Measurements from ENCODE around the gene PAXX.

The PAXX gene

GRCh38 chr9:137021979-137022661 lies 29.9 kb downstream of the PAXX start:
- H2BK5ac ChIP-seq (ENCODE audit: low read length) = no peak overlapping the region
- H3K56ac ChIP-seq (ENCODE audit: low read length) = no peak overlapping the region
- no peaks in the 10 kb centered on the region for H3K79me2 ChIP-seq (ENCODE audit: control insufficient read depth, insufficient read depth, low read length)
- peak; percentile 93 for DNase-seq
- no peaks in the 10 kb centered on the region for H3K4me1 ChIP-seq (ENCODE audit: control insufficient read depth, low read depth, low read length)
- H3K4me3 ChIP-seq (ENCODE audit: low read length) = no peak overlapping the region
- no peak overlapping the region for H4K5ac ChIP-seq (ENCODE audit: low read length)
- H3K27me3 ChIP-seq (ENCODE audit: insufficient read depth, low read length, poor library complexity) = no peaks in the 10 kb centered on the region
- no peaks in the 10 kb centered on the region for H3K79me1 ChIP-seq (ENCODE audit: low read length)
- no peak overlapping the region for H2AK5ac ChIP-seq (ENCODE audit: low read length)
- H3K9ac ChIP-seq (ENCODE audit: low read length) = no peak overlapping the region
- no peak overlapping the region for H3K4ac ChIP-seq (ENCODE audit: low read depth, low read length)
- no CpG with 5 or more reads among the region's 30 CpGs for WGBS (ENCODE audit: extremely low coverage, insufficient coverage, low lambda C conversion rate)
- H3K27ac ChIP-seq (ENCODE audit: low read depth, low read length) = no peak overlapping the region
- no peak overlapping the region for H4K8ac ChIP-seq (ENCODE audit: low read depth, low read length)
- H3K23ac ChIP-seq (ENCODE audit: low read length) = no peak overlapping the region
- H3K18ac ChIP-seq (ENCODE audit: low read length) = no peak overlapping the region
- no peaks in the 10 kb centered on the region for H3K36me3 ChIP-seq (ENCODE audit: control insufficient read depth, insufficient read depth, low read length)
- H3K4me2 ChIP-seq (ENCODE audit: low read length) = no peak overlapping the region
- H2BK15ac ChIP-seq (replicated peaks; ENCODE audit: low read depth) = no peak overlapping the region
- no peak overlapping the region for H2BK120ac ChIP-seq (ENCODE audit: low read depth, low read length)

GRCh38 chr9:137022662-137023008 lies 30.4 kb downstream of the PAXX start:
- Histone ChIP-seq H2BK5ac (ENCODE audit: low read length) (no peak overlapping the region), H3K4ac (ENCODE audit: low read depth, low read length) (no peak overlapping the region), H3K4me1 (ENCODE audit: control insufficient read depth, low read depth, low read length) (no peaks in the 10 kb centered on the region), H2AK5ac (ENCODE audit: low read length) (no peak overlapping the region), H3K56ac (ENCODE audit: low read length) (no peak overlapping the region), H3K23ac (ENCODE audit: low read length) (no peak overlapping the region), H2BK15ac (replicated peaks; ENCODE audit: low read depth) (no peak overlapping the region), H4K8ac (ENCODE audit: low read depth, low read length) (no peak overlapping the region), H3K36me3 (ENCODE audit: control insufficient read depth, insufficient read depth, low read length) (no peaks in the 10 kb centered on the region), H3K79me1 (ENCODE audit: low read length) (no peaks in the 10 kb centered on the region), H3K27me3 (ENCODE audit: insufficient read depth, low read length, poor library complexity) (no peaks in the 10 kb centered on the region), H2BK120ac (ENCODE audit: low read depth, low read length) (no peak overlapping the region), H3K27ac (ENCODE audit: low read depth, low read length) (no peak overlapping the region), H4K5ac (ENCODE audit: low read length) (no peak overlapping the region), H3K4me3 (ENCODE audit: low read length) (no peak overlapping the region), H3K79me2 (ENCODE audit: control insufficient read depth, insufficient read depth, low read length) (no peaks in the 10 kb centered on the region), H3K18ac (ENCODE audit: low read length) (no peak overlapping the region), H3K4me2 (ENCODE audit: low read length) (no peak overlapping the region), H3K9ac (ENCODE audit: low read length) (no peak overlapping the region)
- DNase-seq = no peak
- WGBS (ENCODE audit: extremely low coverage, insufficient coverage, low lambda C conversion rate) = no CpG with 5 or more reads among the region's 23 CpGs

DNA sequence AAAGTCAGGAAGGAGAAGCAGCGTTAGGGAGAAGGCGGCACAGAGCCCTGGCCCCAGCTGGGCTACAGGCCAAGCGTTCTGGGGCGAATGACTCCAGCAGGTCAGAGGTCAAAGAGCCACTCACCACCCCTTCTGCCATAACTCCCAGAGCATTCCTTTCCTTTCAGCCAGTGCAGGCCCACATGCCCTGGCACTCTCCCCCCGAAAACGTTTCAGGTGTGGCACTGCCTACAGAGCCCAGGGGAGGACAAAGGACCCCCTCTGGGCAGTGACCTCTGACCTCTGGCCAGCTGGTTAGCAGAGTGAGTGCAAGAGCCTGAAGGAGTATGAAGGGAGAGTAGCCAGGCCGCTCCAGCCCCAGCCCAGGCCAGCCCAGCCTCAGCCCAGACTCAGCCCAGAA lies 30.9 kb downstream of the PAXX start:
- Histone ChIP-seq H3K4me3 (ENCODE audit: low read length) (no peak overlapping the region), H3K9ac (ENCODE audit: low read length) (no peak overlapping the region), H3K4me1 (ENCODE audit: control insufficient read depth, low read depth, low read length) (no peaks in the 10 kb centered on the region), H3K56ac (ENCODE audit: low read length) (no peak overlapping the region), H3K36me3 (ENCODE audit: control insufficient read depth, insufficient read depth, low read length) (no peaks in the 10 kb centered on the region), H3K27me3 (ENCODE audit: insufficient read depth, low read length, poor library complexity) (no peaks in the 10 kb centered on the region), H3K18ac (ENCODE audit: low read length) (no peak overlapping the region), H4K8ac (ENCODE audit: low read depth, low read length) (no peak overlapping the region), H3K4me2 (ENCODE audit: low read length) (no peak overlapping the region), H3K23ac (ENCODE audit: low read length) (no peak overlapping the region), H2BK15ac (replicated peaks; ENCODE audit: low read depth) (no peak overlapping the region), H4K5ac (ENCODE audit: low read length) (no peak overlapping the region), H3K79me2 (ENCODE audit: control insufficient read depth, insufficient read depth, low read length) (no peaks in the 10 kb centered on the region), H3K79me1 (ENCODE audit: low read length) (no peaks in the 10 kb centered on the region), H2AK5ac (ENCODE audit: low read length) (no peak overlapping the region), H2BK5ac (ENCODE audit: low read length) (no peak overlapping the region), H3K27ac (ENCODE audit: low read depth, low read length) (no peak overlapping the region), H3K4ac (ENCODE audit: low read depth, low read length) (no peak overlapping the region), H2BK120ac (ENCODE audit: low read depth, low read length) (no peak overlapping the region)
- DNase-seq = no peak
- no CpG with 5 or more reads among the region's 7 CpGs for WGBS (ENCODE audit: extremely low coverage, insufficient coverage, low lambda C conversion rate)

- Histone ChIP-seq H4K5ac (ENCODE audit: low read length) (no peak overlapping the region), H3K27me3 (ENCODE audit: insufficient read depth, low read length, poor library complexity) (no peaks in the 10 kb centered on the region), H2BK15ac (replicated peaks; ENCODE audit: low read depth) (no peak overlapping the region), H4K8ac (ENCODE audit: low read depth, low read length) (no peak overlapping the region), H3K9ac (ENCODE audit: low read length) (no peak overlapping the region), H2AK5ac (ENCODE audit: low read length) (no peak overlapping the region), H3K4ac (ENCODE audit: low read depth, low read length) (no peak overlapping the region), H3K4me3 (ENCODE audit: low read length) (no peak overlapping the region), H3K18ac (ENCODE audit: low read length) (no peak overlapping the region), H3K27ac (ENCODE audit: low read depth, low read length) (no peak overlapping the region), H2BK120ac (ENCODE audit: low read depth, low read length) (no peak overlapping the region), H3K4me1 (ENCODE audit: control insufficient read depth, low read depth, low read length) (no peaks in the 10 kb centered on the region), H3K79me1 (ENCODE audit: low read length) (no peaks in the 10 kb centered on the region), H3K56ac (ENCODE audit: low read length) (no peak overlapping the region), H2BK5ac (ENCODE audit: low read length) (no peak overlapping the region), H3K23ac (ENCODE audit: low read length) (no peak overlapping the region), H3K4me2 (ENCODE audit: low read length) (no peak overlapping the region), H3K36me3 (ENCODE audit: control insufficient read depth, insufficient read depth, low read length) (no peaks in the 10 kb centered on the region), H3K79me2 (ENCODE audit: control insufficient read depth, insufficient read depth, low read length) (no peaks in the 10 kb centered on the region)
- DNase-seq = no peak
- no CpG with 5 or more reads among the region's 15 CpGs for WGBS (ENCODE audit: extremely low coverage, insufficient coverage, low lambda C conversion rate)
These were observed 31.4 kb downstream of the PAXX start for GRCh38 chr9:137023583-137023991.

DNA sequence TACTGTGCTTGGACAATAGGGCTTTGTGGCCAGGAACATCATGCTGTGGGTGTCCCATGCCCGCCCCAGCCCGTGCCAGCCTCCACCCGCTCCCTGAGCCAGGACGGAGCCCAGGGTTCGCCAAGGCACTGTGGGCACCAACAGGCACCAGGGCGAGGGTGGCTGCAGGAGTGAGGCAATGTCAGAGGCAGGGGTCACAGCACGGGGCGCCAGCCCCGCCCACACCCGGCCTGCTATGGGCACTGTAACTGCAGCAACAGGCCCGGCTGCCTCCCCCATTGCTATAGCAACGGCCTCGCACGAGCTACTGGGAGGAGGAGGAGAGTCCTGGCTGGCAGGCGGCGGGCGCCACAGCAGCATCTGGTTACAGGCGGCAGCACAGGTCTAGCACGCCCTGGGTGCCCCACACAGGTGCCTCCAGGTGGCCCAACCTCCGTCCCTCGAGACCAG lies 33.3 kb downstream of the PAXX start:
- H3K79me1 ChIP-seq (ENCODE audit: low read length) = no peaks in the 10 kb centered on the region
- H2BK120ac ChIP-seq (ENCODE audit: low read depth, low read length) = no peak overlapping the region
- no peak for DNase-seq
- no peak overlapping the region for H3K56ac ChIP-seq (ENCODE audit: low read length)
- H4K8ac ChIP-seq (ENCODE audit: low read depth, low read length) = no peak overlapping the region
- H3K4me1 ChIP-seq (ENCODE audit: control insufficient read depth, low read depth, low read length) = no peaks in the 10 kb centered on the region
- H3K4me3 ChIP-seq (ENCODE audit: low read length) = no peak overlapping the region
- no peak overlapping the region for H2BK15ac ChIP-seq (replicated peaks; ENCODE audit: low read depth)
- no peak overlapping the region for H4K5ac ChIP-seq (ENCODE audit: low read length)
- no peaks in the 10 kb centered on the region for H3K79me2 ChIP-seq (ENCODE audit: control insufficient read depth, insufficient read depth, low read length)
- no peak overlapping the region for H3K4me2 ChIP-seq (ENCODE audit: low read length)
- no peaks in the 10 kb centered on the region for H3K36me3 ChIP-seq (ENCODE audit: control insufficient read depth, insufficient read depth, low read length)
- no peak overlapping the region for H3K4ac ChIP-seq (ENCODE audit: low read depth, low read length)
- no peak overlapping the region for H3K9ac ChIP-seq (ENCODE audit: low read length)
- H3K27me3 ChIP-seq (ENCODE audit: insufficient read depth, low read length, poor library complexity) = no peaks in the 10 kb centered on the region
- no CpG with 5 or more reads among the region's 21 CpGs for WGBS (ENCODE audit: extremely low coverage, insufficient coverage, low lambda C conversion rate)
- H3K18ac ChIP-seq (ENCODE audit: low read length) = no peak overlapping the region
- H2BK5ac ChIP-seq (ENCODE audit: low read length) = no peak overlapping the region
- no peak overlapping the region for H2AK5ac ChIP-seq (ENCODE audit: low read length)
- H3K27ac ChIP-seq (ENCODE audit: low read depth, low read length) = no peak overlapping the region
- no peak overlapping the region for H3K23ac ChIP-seq (ENCODE audit: low read length)

DNA sequence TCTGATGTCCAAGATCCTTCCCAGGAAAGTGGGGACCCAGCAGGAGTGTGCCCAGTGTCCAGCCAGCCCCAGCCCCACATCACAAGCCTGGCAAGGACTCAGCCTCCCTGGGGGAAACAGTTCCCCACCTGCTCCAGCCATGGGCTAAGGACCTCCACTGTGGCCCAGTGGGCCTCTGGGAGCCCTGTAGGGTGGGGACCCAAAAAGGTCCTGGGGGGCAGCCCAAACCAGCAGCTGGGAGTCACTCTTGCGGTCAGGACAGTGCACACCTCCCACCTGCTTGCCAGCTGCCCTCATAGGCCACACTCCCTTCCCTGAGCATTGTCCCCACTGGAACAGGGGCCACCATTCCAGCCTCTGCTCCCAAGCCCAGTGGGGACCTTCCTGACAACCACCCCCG lies 34.2 kb downstream of the PAXX start:
- H3K4ac ChIP-seq (ENCODE audit: low read depth, low read length) = no peak overlapping the region
- H3K4me3 ChIP-seq (ENCODE audit: low read length) = no peak overlapping the region
- H4K5ac ChIP-seq (ENCODE audit: low read length) = no peak overlapping the region
- no peak overlapping the region for H3K4me2 ChIP-seq (ENCODE audit: low read length)
- H2BK120ac ChIP-seq (ENCODE audit: low read depth, low read length) = no peak overlapping the region
- H2BK5ac ChIP-seq (ENCODE audit: low read length) = no peak overlapping the region
- no peak for DNase-seq
- H3K79me2 ChIP-seq (ENCODE audit: control insufficient read depth, insufficient read depth, low read length) = no peaks in the 10 kb centered on the region
- no peak overlapping the region for H3K56ac ChIP-seq (ENCODE audit: low read length)
- no peaks in the 10 kb centered on the region for H3K36me3 ChIP-seq (ENCODE audit: control insufficient read depth, insufficient read depth, low read length)
- H3K9ac ChIP-seq (ENCODE audit: low read length) = no peak overlapping the region
- H3K18ac ChIP-seq (ENCODE audit: low read length) = no peak overlapping the region
- H3K27ac ChIP-seq (ENCODE audit: low read depth, low read length) = no peak overlapping the region
- no peak overlapping the region for H2AK5ac ChIP-seq (ENCODE audit: low read length)
- no peak overlapping the region for H3K23ac ChIP-seq (ENCODE audit: low read length)
- no CpG with 5 or more reads among the region's 2 CpGs for WGBS (ENCODE audit: extremely low coverage, insufficient coverage, low lambda C conversion rate)
- H4K8ac ChIP-seq (ENCODE audit: low read depth, low read length) = no peak overlapping the region
- no peaks in the 10 kb centered on the region for H3K27me3 ChIP-seq (ENCODE audit: insufficient read depth, low read length, poor library complexity)
- no peaks in the 10 kb centered on the region for H3K4me1 ChIP-seq (ENCODE audit: control insufficient read depth, low read depth, low read length)
- H2BK15ac ChIP-seq (replicated peaks; ENCODE audit: low read depth) = no peak overlapping the region
- H3K79me1 ChIP-seq (ENCODE audit: low read length) = no peaks in the 10 kb centered on the region
